HG03442 (cell line): ENCODE results near the gene LRRTM4.

Experiments
- ATAC-seq: cut with Tn5 transposase; IDR thresholded peaks from one replicate; pipeline ENCODE4 v1.9.1; 2021; ENCODE audit warnings: mild to moderate bottlenecking, moderate library complexity; ENCODE audit not compliant: unreplicated experiment

Gene LRRTM4

GRCh38 chr2:77479395-77479794 lies 42.8 kb downstream of the LRRTM4 start:
- no peak for ATAC-seq

- no peak for ATAC-seq
These were observed 52.1 kb downstream of the LRRTM4 start for GRCh38 chr2:77470096-77470495.

GRCh38 chr2:77469106-77469505 lies 53.1 kb downstream of the LRRTM4 start:
- no peak for ATAC-seq

GRCh38 chr2:77459840-77460239 lies 62.3 kb downstream of the LRRTM4 start:
- no peak for ATAC-seq

GRCh38 chr2:77458216-77458615 lies 64.0 kb downstream of the LRRTM4 start:
- no peak for ATAC-seq

- ATAC-seq = no peak
These were observed 64.5 kb downstream of the LRRTM4 start for GRCh38 chr2:77457665-77458064.

- no peak for ATAC-seq
These were observed 79.1 kb downstream of the LRRTM4 start for GRCh38 chr2:77443076-77443475.

- no peak for ATAC-seq
These were observed 87.3 kb downstream of the LRRTM4 start for GRCh38 chr2:77434880-77435279.

- no peak for ATAC-seq
These were observed 93.2 kb downstream of the LRRTM4 start for GRCh38 chr2:77428946-77429345.

GRCh38 chr2:77421971-77422370 lies 100.2 kb downstream of the LRRTM4 start:
- ATAC-seq = no peak

- no peak for ATAC-seq
These were observed 103.6 kb downstream of the LRRTM4 start for GRCh38 chr2:77418537-77418936.

- no peak for ATAC-seq
These were observed 118.0 kb downstream of the LRRTM4 start for GRCh38 chr2:77404189-77404588.

- ATAC-seq = no peak
These were observed 123.1 kb downstream of the LRRTM4 start for GRCh38 chr2:77398970-77399600.

GRCh38 chr2:77397763-77398162 lies 124.4 kb downstream of the LRRTM4 start:
- no peak for ATAC-seq

- no peak for ATAC-seq
These were observed 127.2 kb downstream of the LRRTM4 start for GRCh38 chr2:77395011-77395410.

- no peak for ATAC-seq
These were observed 131.1 kb downstream of the LRRTM4 start for GRCh38 chr2:77391119-77391518.

GRCh38 chr2:77387324-77387723 lies 134.9 kb downstream of the LRRTM4 start:
- no peak for ATAC-seq

GRCh38 chr2:77372636-77373035 lies 149.5 kb downstream of the LRRTM4 start:
- ATAC-seq = no peak

GRCh38 chr2:77370511-77370910 lies 151.7 kb downstream of the LRRTM4 start:
- ATAC-seq = no peak

- ATAC-seq = no peak
These were observed 158.9 kb downstream of the LRRTM4 start for GRCh38 chr2:77363277-77363676.

- no peak for ATAC-seq
These were observed 173.4 kb downstream of the LRRTM4 start for GRCh38 chr2:77348821-77349220.

- no peak for ATAC-seq
These were observed 186.2 kb downstream of the LRRTM4 start for GRCh38 chr2:77336013-77336412.
